Measurements from ENCODE around the gene MGAT3.

Gene MGAT3

DNA sequence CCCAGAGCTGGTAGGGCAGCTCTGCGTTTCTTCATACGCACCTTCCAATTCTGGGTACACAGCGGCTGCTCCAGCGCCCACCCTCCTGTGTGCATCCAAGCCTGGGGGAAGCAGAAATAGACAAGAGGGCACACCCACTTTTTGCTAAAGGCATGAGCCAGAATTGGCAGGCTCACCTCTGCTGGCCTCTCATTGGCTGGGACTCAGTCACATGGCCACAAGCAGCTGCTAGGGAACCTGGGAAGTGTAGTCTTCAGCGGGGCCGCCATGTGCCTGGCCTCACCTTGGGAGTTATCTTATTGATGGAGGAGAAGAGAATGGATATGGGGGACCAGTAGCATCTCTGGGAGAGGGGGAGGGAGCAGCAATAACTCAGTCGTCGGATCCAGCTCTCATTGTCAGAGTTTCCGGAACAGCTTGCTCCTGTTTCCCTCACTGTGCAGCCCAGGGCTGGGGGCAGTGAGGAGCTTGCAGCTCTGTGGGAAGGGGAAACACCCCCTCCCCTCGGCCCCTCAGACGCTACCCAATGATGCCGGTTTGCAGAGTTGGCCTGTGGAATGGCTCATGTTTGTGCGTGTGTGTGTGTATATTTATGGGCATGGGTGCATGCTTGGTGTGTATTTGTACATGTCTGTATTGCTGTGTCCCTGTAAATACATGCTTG lies 33.5 kb downstream of the MGAT3 start:
- Histone ChIP-seq H3K4me1 (ENCODE audit: control insufficient read depth, insufficient read depth, low read length) (no peaks in the 10 kb centered on the region), H3K4me3 (ENCODE audit: low read depth, low read length) (no peak overlapping the region), H3K27ac (ENCODE audit: extremely low read depth, low read depth, low read length) (no peak overlapping the region), H3K36me3 (ENCODE audit: control insufficient read depth in 2 of 2, insufficient read depth in 1 of 2, low read length in 2 of 2) (peaks cover 0 to 8% of the 10 kb centered on the region in 2 experiments; a peak in 2 of 3 replicates), H3K9me3 (ENCODE audit: control insufficient read depth, insufficient read depth, low read depth, low read length) (no peaks in the 10 kb centered on the region)
- POLR2A ChIA-PET, result interaction anchor here (0.6 to 2.3 kb wide), 12 partner anchors 9 to 1329 kb away, joined by 3 to 23 read pairs (median 4); partner anchors contain the start of genes ATF4, MIEF1, RPL3 and RPS19BP1
- TF ChIP-seq ZNF76 (tag by site-specific recombination; IDR thresholded peaks at IDR 0.05; ENCODE audit: borderline replicate concordance, low read depth), result peak; percentile 87
- TF ChIP-seq ZNF112 (tag by site-specific recombination; IDR thresholded peaks at IDR 0.05), result no peak
- peak; percentile 68 for TF ChIP-seq SP3 (tag by site-specific recombination; IDR thresholded peaks at IDR 0.05)
- no peak for TF ChIP-seq ZNF274 (IDR thresholded peaks at IDR 0.05; ENCODE audit: low read length)
- TF ChIP-seq ZNF274 (tag by site-specific recombination; IDR thresholded peaks at IDR 0.05; ENCODE audit: borderline replicate concordance), result no peak
- peak; percentile 72 for TF ChIP-seq KLF10 (tag by site-specific recombination; IDR thresholded peaks at IDR 0.05)
- peak; percentile 65 for TF ChIP-seq SP2 (tag by site-specific recombination; IDR thresholded peaks at IDR 0.05)
- TF ChIP-seq ZNF175 (tag by site-specific recombination; IDR thresholded peaks at IDR 0.05), result no peak
- peak; percentile 64; the same call in 1 of the 2 replicates for TF ChIP-seq ZBTB17 (tag by site-specific recombination; IDR thresholded peaks at IDR 0.05)
- TF ChIP-seq YY2 (tag by site-specific recombination; IDR thresholded peaks at IDR 0.05), result peak; percentile 95
- TF ChIP-seq SP7 (tag by site-specific recombination; IDR thresholded peaks at IDR 0.05), result no peak
- no peak for TF ChIP-seq ZNF701 (tag by site-specific recombination; IDR thresholded peaks at IDR 0.05)
- TF ChIP-seq, protein P1, sequence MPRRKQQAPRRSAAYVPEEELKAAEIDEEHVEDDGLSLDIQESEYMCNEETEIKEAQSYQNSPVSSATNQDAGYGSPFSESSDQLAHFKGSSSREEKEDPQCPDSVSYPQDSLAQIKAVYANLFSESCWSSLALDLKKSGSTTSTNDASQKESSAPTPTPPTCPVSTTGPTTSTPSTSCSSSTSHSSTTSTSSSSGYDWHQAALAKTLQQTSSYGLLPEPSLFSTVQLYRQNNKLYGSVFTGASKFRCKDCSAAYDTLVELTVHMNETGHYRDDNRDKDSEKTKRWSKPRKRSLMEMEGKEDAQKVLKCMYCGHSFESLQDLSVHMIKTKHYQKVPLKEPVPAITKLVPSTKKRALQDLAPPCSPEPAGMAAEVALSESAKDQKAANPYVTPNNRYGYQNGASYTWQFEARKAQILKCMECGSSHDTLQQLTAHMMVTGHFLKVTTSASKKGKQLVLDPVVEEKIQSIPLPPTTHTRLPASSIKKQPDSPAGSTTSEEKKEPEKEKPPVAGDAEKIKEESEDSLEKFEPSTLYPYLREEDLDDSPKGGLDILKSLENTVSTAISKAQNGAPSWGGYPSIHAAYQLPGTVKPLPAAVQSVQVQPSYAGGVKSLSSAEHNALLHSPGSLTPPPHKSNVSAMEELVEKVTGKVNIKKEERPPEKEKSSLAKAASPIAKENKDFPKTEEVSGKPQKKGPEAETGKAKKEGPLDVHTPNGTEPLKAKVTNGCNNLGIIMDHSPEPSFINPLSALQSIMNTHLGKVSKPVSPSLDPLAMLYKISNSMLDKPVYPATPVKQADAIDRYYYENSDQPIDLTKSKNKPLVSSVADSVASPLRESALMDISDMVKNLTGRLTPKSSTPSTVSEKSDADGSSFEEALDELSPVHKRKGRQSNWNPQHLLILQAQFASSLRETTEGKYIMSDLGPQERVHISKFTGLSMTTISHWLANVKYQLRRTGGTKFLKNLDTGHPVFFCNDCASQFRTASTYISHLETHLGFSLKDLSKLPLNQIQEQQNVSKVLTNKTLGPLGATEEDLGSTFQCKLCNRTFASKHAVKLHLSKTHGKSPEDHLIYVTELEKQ (tag by site-specific recombination; IDR thresholded peaks at IDR 0.05; ENCODE audit: borderline replicate concordance), result no peak
- peak; percentile 97 for TF ChIP-seq KLF9 (tag by site-specific recombination; IDR thresholded peaks at IDR 0.05; ENCODE audit: low read depth)
- peak; percentile 60; the same call in 1 of the 2 replicates for TF ChIP-seq YY1 (tag by site-specific recombination; IDR thresholded peaks at IDR 0.05)
- TF ChIP-seq PRDM10 (tag by site-specific recombination; IDR thresholded peaks at IDR 0.05), result peak; percentile 69
- TF ChIP-seq ZNF341 (tag by site-specific recombination; IDR thresholded peaks at IDR 0.05; ENCODE audit: low read depth), result peak; percentile 83
- TF ChIP-seq MZF1 (tag by site-specific recombination; IDR thresholded peaks at IDR 0.05; ENCODE audit: borderline replicate concordance), result peak; percentile 95; the same call in 1 of the 2 replicates
- TF ChIP-seq, protein P2, sequence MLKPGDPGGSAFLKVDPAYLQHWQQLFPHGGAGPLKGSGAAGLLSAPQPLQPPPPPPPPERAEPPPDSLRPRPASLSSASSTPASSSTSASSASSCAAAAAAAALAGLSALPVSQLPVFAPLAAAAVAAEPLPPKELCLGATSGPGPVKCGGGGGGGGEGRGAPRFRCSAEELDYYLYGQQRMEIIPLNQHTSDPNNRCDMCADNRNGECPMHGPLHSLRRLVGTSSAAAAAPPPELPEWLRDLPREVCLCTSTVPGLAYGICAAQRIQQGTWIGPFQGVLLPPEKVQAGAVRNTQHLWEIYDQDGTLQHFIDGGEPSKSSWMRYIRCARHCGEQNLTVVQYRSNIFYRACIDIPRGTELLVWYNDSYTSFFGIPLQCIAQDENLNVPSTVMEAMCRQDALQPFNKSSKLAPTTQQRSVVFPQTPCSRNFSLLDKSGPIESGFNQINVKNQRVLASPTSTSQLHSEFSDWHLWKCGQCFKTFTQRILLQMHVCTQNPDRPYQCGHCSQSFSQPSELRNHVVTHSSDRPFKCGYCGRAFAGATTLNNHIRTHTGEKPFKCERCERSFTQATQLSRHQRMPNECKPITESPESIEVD (tag by site-specific recombination; IDR thresholded peaks at IDR 0.05), result no peak
- TF ChIP-seq ZNF335 (tag by site-specific recombination; conservative IDR thresholded peaks at IDR 0.05), result peak; percentile 67
- CTCF ChIA-PET, result interaction anchor here (0.6 to 10.7 kb wide), 13 partner anchors 8 to 810 kb away, joined by 3 to 380 read pairs (median 4); partner anchors contain the start of genes RPS19BP1 and TAB1
